Ectodermal cell (in vitro differentiated cells): ENCODE measurements around the gene SCGB1D4. TPM values are rescaled to one million over a fixed set of nuclear protein-coding genes. Genes with fewer than 3 reads are reported as not detected.
"Not testable (repeated sequence)": the region's sequence is repeated elsewhere in the genome, so short reads cannot be mapped to it uniquely, and the experiment has no call there.

Source experiments
- H3K27ac ChIP-seq: 2 replicates; pipeline ENCODE4 v1.7.0; 2013; ENCODE audit warnings: mild to moderate bottlenecking, low read depth, low read length; ENCODE audit not compliant: insufficient read depth, poor library complexity, severe bottlenecking
- H3K27me3 ChIP-seq: 2 replicates; pipeline ENCODE4 v1.7.0; 2013; ENCODE audit warnings: mild to moderate bottlenecking, low read length; ENCODE audit not compliant: insufficient read depth, control insufficient read depth, poor library complexity, severe bottlenecking
- H3K36me3 ChIP-seq: one replicate; pipeline ENCODE4 v1.7.0; 2013; ENCODE audit warnings: low read length; ENCODE audit not compliant: control insufficient read depth, insufficient read depth
- H3K4me1 ChIP-seq: one replicate; pipeline ENCODE4 v1.7.0; 2013; ENCODE audit warnings: low read length; ENCODE audit not compliant: control insufficient read depth, insufficient read depth
- H3K4me3 ChIP-seq: 2 replicates; pipeline ENCODE4 v1.7.0; 2013; ENCODE audit warnings: low read depth, low read length, control low read depth; ENCODE audit not compliant: insufficient read depth
- H3K9me3 ChIP-seq: 2 replicates; pipeline ENCODE4 v1.7.0; 2013; ENCODE audit warnings: mild to moderate bottlenecking, low read length, moderate library complexity; ENCODE audit not compliant: control insufficient read depth
- WGBS, 2 experiments: methylation state at CpG; one replicate each; pipeline ENCODE4 v1.1.7; 2013; ENCODE audit warnings: missing lambda C conversion rate in 2 of 2; 5-methylcytosine and 5-hydroxymethylcytosine counted together
- polyA plus RNA-seq, 4 experiments: library from polyadenylated mRNA; stranded (reverse); fragments of 50-300 nt; gene quantifications; one replicate each; pipeline ENCODE4 v1.2.3, GENCODE V29; 2013

Gene SCGB1D4
- not detected for polyA plus RNA-seq (2013, experiment 1 of 4)
- not detected for polyA plus RNA-seq (2013, experiment 2 of 4)
- not detected for polyA plus RNA-seq (2013, experiment 3 of 4)
- not detected for polyA plus RNA-seq (2013, experiment 4 of 4)

GRCh38 chr11:62298975-62299374 is at the start of gene SCGB1D4:
SCGB1D4 (minus strand) TSS chr11:62299075; CDS start chr11:62299010, 65 bp downstream.
- Histone ChIP-seq H3K9me3 (no peaks in the 10 kb centered on the region), H3K4me1 (no peaks in the 10 kb centered on the region), H3K27me3 (no peaks in the 10 kb centered on the region), H3K36me3 (no peaks in the 10 kb centered on the region), H3K27ac (no peak within 1 kb of the TSS), H3K4me3 (no peak within 1 kb of the TSS)
- 87 to 90% methylated on average over 7 of the region's 7 CpGs for WGBS, 2 experiments

DNA sequence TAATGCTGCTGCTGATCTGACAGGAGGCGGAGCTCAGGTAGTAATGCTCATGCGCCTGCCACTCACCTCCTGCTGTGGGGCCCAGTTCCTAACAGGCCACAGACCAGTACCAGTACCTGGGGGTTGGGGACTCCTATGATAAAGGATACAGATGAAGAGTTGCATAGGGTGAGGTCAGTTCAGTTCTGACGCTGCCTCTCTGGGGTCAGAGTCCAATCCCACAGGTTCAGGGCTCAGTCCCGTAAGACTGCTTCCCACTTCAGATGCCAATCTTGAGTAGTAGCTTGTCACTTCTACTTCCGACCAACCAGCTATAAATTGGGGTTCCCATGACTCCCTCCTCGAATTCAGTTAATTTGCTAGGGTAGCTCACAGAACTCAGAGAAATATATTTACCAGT is 47.0 kb upstream of the SCGB1D4 start:
- Histone ChIP-seq H3K27ac (no peak overlapping the region), H3K4me1 (no peaks in the 10 kb centered on the region), H3K27me3 (no peaks in the 10 kb centered on the region), H3K4me3 (no peak overlapping the region), H3K9me3 (no peaks in the 10 kb centered on the region), H3K36me3 (no peaks in the 10 kb centered on the region)
- WGBS, 2 experiments: 90 to 94% methylated on average over 6 of the region's 6 CpGs

DNA sequence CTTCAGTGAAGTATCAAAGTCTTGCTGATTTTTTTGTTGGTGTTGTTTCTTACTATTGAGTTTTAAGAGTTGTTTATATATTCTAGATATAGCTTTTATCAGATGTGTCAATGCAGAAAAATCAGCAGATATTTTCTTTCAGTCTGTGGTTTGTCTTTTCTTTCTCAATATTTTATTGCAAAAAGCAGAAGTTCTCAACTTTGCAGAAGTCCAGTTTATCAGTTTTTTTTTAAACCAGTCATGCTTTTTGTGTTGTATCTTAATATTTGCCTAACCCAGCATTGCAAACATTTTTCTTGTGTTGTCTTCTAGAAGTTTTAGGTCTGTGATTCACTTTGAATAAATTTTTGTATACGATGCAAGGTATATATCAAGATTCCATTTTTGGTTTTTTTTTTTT is 45.3 kb upstream of the SCGB1D4 start:
- Histone ChIP-seq H3K27ac (no peak overlapping the region), H3K9me3 (no peaks in the 10 kb centered on the region), H3K36me3 (no peaks in the 10 kb centered on the region), H3K4me1 (no peaks in the 10 kb centered on the region), H3K27me3 (no peaks in the 10 kb centered on the region), H3K4me3 (no peak overlapping the region)
- WGBS, 2 experiments: 100% methylated on average over 1 of the region's 1 CpG

DNA sequence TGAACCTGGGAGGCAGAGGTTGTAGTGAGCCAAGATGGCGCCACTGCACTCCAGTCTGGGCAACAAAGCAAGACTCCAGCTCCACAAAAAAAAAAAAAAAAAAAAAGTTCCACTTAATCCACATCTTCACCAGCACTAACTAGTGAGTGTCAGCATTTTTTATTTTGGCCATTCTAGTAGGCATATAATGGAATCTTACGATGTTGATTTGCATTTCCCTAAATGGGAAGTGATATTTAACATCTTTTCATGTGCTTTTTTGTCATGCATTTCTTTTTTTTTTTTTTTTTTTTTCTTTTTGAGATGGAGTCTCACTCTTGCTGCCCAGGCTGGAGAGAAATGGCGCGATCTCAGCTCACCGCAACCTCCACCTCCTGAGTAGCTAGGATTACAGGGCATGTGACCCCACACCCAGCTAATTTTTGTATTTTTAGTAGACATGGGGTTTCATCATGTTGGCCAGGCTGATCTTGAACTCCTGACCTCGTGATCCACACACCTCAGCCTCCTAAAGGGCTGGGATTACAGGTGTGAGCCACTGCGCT is 44.8 kb upstream of the SCGB1D4 start:
- WGBS, 2 experiments: 85 to 95% methylated on average over 6 of the region's 7 CpGs
- H3K27ac ChIP-seq, H3K4me1 ChIP-seq, H3K27me3 ChIP-seq, H3K9me3 ChIP-seq, H3K4me3 ChIP-seq, H3K36me3 ChIP-seq: not testable (repeated sequence)

- peaks cover 5% of the 10 kb centered on the region for H3K27me3 ChIP-seq
- H3K36me3 ChIP-seq: no peaks in the 10 kb centered on the region
- 93 to 98% methylated on average over 4 of the region's 4 CpGs for WGBS, 2 experiments
- no peak overlapping the region for H3K27ac ChIP-seq
- no peaks in the 10 kb centered on the region for H3K4me1 ChIP-seq
- no peaks in the 10 kb centered on the region for H3K9me3 ChIP-seq
- H3K4me3 ChIP-seq: no peak overlapping the region
Observed at GRCh38 chr11:62341588-62341987, 42.7 kb upstream of the SCGB1D4 start.

GRCh38 chr11:62340269-62340901 is 41.5 kb upstream of the SCGB1D4 start:
- H3K27me3 ChIP-seq: peaks cover 14% of the 10 kb centered on the region
- H3K4me1 ChIP-seq: no peaks in the 10 kb centered on the region
- H3K36me3 ChIP-seq: no peaks in the 10 kb centered on the region
- 67 to 77% methylated on average over 6 of the region's 6 CpGs for WGBS, 2 experiments
- H3K9me3 ChIP-seq: no peaks in the 10 kb centered on the region
- H3K4me3 ChIP-seq: no peak overlapping the region
- H3K27ac ChIP-seq: no peak overlapping the region

GRCh38 chr11:62338218-62338617 is 39.3 kb upstream of the SCGB1D4 start:
- Histone ChIP-seq H3K27ac (no peak overlapping the region), H3K36me3 (no peaks in the 10 kb centered on the region), H3K27me3 (peaks cover 17% of the 10 kb centered on the region), H3K9me3 (no peaks in the 10 kb centered on the region), H3K4me3 (peak overlapping the region; percentile 72), H3K4me1 (no peaks in the 10 kb centered on the region)
- 67 to 71% methylated on average over 1 of the region's 1 CpG for WGBS, 2 experiments

DNA sequence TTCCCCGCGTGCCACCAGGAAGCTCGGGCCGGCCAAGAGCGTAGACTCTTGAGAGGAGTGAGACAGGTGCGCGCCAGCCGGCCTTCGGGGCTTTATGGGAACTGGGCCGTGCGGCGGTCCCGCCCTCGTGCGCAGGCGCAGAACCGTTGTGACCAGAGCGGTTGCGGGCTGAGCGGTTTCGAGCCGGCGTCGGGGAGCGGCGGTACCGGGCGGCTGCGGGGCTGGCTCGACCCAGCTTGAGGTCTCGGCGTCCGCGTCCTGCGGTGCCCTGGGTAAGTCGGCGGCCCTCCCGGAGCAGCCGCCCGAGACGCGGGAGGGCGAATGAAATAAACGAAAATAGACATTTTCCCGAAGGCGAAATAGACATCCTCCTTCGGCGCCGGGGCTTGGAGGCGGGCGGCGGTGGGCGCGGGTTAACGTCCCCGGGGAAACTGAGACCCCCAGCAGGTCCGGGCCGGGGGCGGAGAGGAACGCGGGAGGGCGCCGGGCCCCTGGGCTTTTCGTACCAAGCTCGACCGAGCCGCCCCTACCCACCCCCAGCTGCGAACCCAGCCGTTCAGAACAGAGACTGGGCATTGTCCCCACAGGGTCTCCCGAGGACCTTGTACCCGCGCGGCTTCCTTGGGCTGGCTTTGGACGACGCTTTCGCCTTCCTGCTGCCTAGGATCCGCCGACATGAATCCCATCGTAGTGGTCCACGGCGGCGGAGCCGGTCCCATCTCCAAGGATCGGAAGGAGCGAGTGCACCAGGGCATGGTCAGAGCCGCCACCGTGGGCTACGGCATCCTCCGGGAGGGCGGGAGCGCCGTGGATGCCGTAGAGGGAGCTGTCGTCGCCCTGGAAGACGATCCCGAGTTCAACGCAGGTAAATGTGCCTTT is 38.7 kb upstream of the SCGB1D4 start, which contains the start of gene ASRGL1:
ASRGL1 (plus strand) TSS at position 146 of the 879 bp plus-strand sequence; CDS start at position 676, 530 bp downstream.
- no peaks in the 10 kb centered on the region for H3K9me3 ChIP-seq
- H3K27me3 ChIP-seq: peaks cover 17% of the 10 kb centered on the region
- WGBS, 2 experiments: 1% methylated on average over 98 of the region's 98 CpGs
- no peaks in the 10 kb centered on the region for H3K36me3 ChIP-seq
- no peaks in the 10 kb centered on the region for H3K4me1 ChIP-seq
- peak within 1 kb of the TSS; percentile 72 for H3K4me3 ChIP-seq
- no peak within 1 kb of the TSS for H3K27ac ChIP-seq

GRCh38 chr11:62336949-62337302 is 38.1 kb upstream of the SCGB1D4 start:
- H3K36me3 ChIP-seq, H3K9me3 ChIP-seq, H3K4me1 ChIP-seq, H3K27ac ChIP-seq: not testable (repeated sequence)
- peaks cover 17% of the 10 kb centered on the region for H3K27me3 ChIP-seq
- WGBS, 2 experiments: 80 to 82% methylated on average over 19 of the region's 19 CpGs
- H3K4me3 ChIP-seq: peak overlapping the region; percentile 72

- WGBS, 2 experiments: 92 to 95% methylated on average over 5 of the region's 5 CpGs
- Histone ChIP-seq H3K27ac (no peak overlapping the region), H3K27me3 (peaks cover 17% of the 10 kb centered on the region), H3K4me3 (no peak overlapping the region), H3K9me3 (no peaks in the 10 kb centered on the region), H3K36me3 (no peaks in the 10 kb centered on the region), H3K4me1 (no peaks in the 10 kb centered on the region)
Observed at GRCh38 chr11:62333768-62334167, 34.9 kb upstream of the SCGB1D4 start.
